A549 (cell line): ENCODE results near the gene ETF1. TPM values are rescaled to one million over a fixed set of nuclear protein-coding genes. Genes with fewer than 3 reads are reported as not detected.

Source experiments
- ATAC-seq, 2 experiments: fragments of 200-7000 bp in 1 of 2; fragments of >200 bp in 1 of 2; cut with Nextera tagmentation in 1 of 2; cut with Tn5 transposase in 1 of 2; 3 replicates each; pipeline versions ENCODE4 v1.8.0 to v1.9.1; 2018 to 2020; ENCODE audit warnings: mild to moderate bottlenecking in 1 of 2, moderate library complexity in 1 of 2
- CTCF ChIA-PET: fragments of 300-600 bp; sonication (Branson Sonifier 250); formaldehyde crosslinking; extraction: SDS; loops from one replicate; lab custom pipeline; 2021; ENCODE audit warnings: antibody characterized with exemption, inconsistent platforms; lab: Yijun Ruan, JAX
- POLR2A ChIA-PET: fragments of 350-600 bp; formaldehyde crosslinking; extraction: SDS; loops from one replicate; lab custom pipeline; 2021; ENCODE audit warnings: antibody characterized with exemption, inconsistent platforms; lab: Yijun Ruan, JAX
- DNase-seq, 2 experiments: peaks; one replicate each; pipeline versions ENCODE4 v3.0.0 to v3.0.0-alpha.2; 2011 to 2016; ENCODE audit warnings: low read depth in 1 of 2, low spot score in 1 of 2
- FAIRE-seq: peaks from 2 replicates; lab custom pipeline; 2011; peaks lifted over from hg19 to GRCh38; lab: Jason Lieb, UNC
- H3K27ac ChIP-seq, 2 experiments: fragments of >200 bp; sonication (Bioruptor Twin); formaldehyde crosslinking; 3 replicates each; pipeline ENCODE4 v1.5.1; 2016 to 2017
- H3K4me1 ChIP-seq: fragments of >200 bp; sonication (Bioruptor Twin); formaldehyde crosslinking; 3 replicates; pipeline ENCODE4 v1.6.1; 2016
- H3K4me2 ChIP-seq: fragments of >200 bp; sonication (Bioruptor Twin); formaldehyde crosslinking; 3 replicates; pipeline ENCODE4 v1.6.1; 2016
- H3K4me3 ChIP-seq: fragments of >200 bp; sonication (Bioruptor Twin); formaldehyde crosslinking; 3 replicates; pipeline ENCODE4 v1.5.1; 2016
- H3K9me3 ChIP-seq: fragments of >200 bp; sonication (Bioruptor Twin); formaldehyde crosslinking; 3 replicates; pipeline ENCODE4 v1.6.1; 2016
- BHLHE40 ChIP-seq: IDR thresholded peaks from 2 replicates; pipeline ENCODE4 v1.6.1; 2012; ENCODE audit warnings: low read depth, low read length, inconsistent platforms
- CBX2 ChIP-seq: fragments of 200-600 bp; sonication (generic); IDR thresholded peaks from 2 replicates; pipeline ENCODE4 v1.6.1; 2016; ENCODE audit warnings: low read depth, mild to moderate bottlenecking, borderline replicate concordance
- EHF ChIP-seq: fragments of 250-450 bp; sonication (Bioruptor Pico); IDR thresholded peaks from 2 replicates; pipeline ENCODE4 v1.5.0; 2020; ENCODE audit warnings: mild to moderate bottlenecking
- ESRRA ChIP-seq: fragments of 150-350 bp; IDR thresholded peaks from 2 replicates; pipeline ENCODE4 v1.6.1; 2014; ENCODE audit warnings: mild to moderate bottlenecking, low read length, borderline replicate concordance
- GATA3 ChIP-seq: IDR thresholded peaks from 2 replicates; pipeline ENCODE4 v1.6.1; 2012; ENCODE audit warnings: borderline replicate concordance
- HDAC2 ChIP-seq: fragments of 200-600 bp; sonication (generic); IDR thresholded peaks from 2 replicates; pipeline ENCODE4 v1.6.1; 2016
- HMGXB4 ChIP-seq: fragments of 250-450 bp; sonication (Bioruptor Pico); IDR thresholded peaks from 2 replicates; pipeline ENCODE4 v1.5.0; 2021; ENCODE audit warnings: mild to moderate bottlenecking, moderate library complexity, borderline replicate concordance
- JUNB ChIP-seq: fragments of >200 bp; sonication (Bioruptor Twin); formaldehyde crosslinking; IDR thresholded peaks from 2 replicates; pipeline ENCODE4 v1.6.1; 2016
- KDM1A ChIP-seq: fragments of 200-600 bp; sonication (generic); IDR thresholded peaks from 2 replicates; pipeline ENCODE4 v1.6.1; 2016; ENCODE audit warnings: low read depth, mild to moderate bottlenecking
- KDM5A ChIP-seq: fragments of 200-600 bp; sonication (generic); IDR thresholded peaks from 2 replicates; pipeline ENCODE4 v1.6.1; 2016; ENCODE audit warnings: antibody characterized with exemption, mild to moderate bottlenecking
- MAX ChIP-seq: IDR thresholded peaks from 2 replicates; pipeline ENCODE4 v1.6.1; 2012
- MAZ ChIP-seq: fragments of 150-350 bp; IDR thresholded peaks from 2 replicates; pipeline ENCODE4 v1.6.1; 2014; ENCODE audit warnings: antibody characterized with exemption, low read depth, low read length, borderline replicate concordance
- NPAS2 ChIP-seq: fragments of 250-450 bp; sonication (Bioruptor Pico); IDR thresholded peaks from 2 replicates; pipeline ENCODE4 v1.8.0; 2022; ENCODE audit warnings: mild to moderate bottlenecking, moderate library complexity, borderline replicate concordance
- PBX3 ChIP-seq: IDR thresholded peaks from 2 replicates; pipeline ENCODE4 v1.6.1; 2012
- PHF8 ChIP-seq: fragments of 200-600 bp; sonication (generic); IDR thresholded peaks from 2 replicates; pipeline ENCODE4 v1.6.1; 2016; ENCODE audit warnings: low read depth, mild to moderate bottlenecking, antibody characterized with exemption, moderate library complexity, borderline replicate concordance
- POLR2AphosphoS2 ChIP-seq: conservative IDR thresholded peaks from 2 replicates; pipeline ENCODE4 v1.6.1; 2012; ENCODE audit warnings: low read length, improper control_type of control experiment, inconsistent platforms
- RARB ChIP-seq: fragments of 250-450 bp; sonication (Bioruptor Pico); IDR thresholded peaks from 2 replicates; pipeline ENCODE4 v1.8.0; 2021; ENCODE audit warnings: mild to moderate bottlenecking, moderate library complexity
- REST ChIP-seq: fragments of 200-600 bp; sonication (generic); IDR thresholded peaks from 2 replicates; pipeline ENCODE4 v1.6.1; 2016; ENCODE audit warnings: antibody characterized with exemption, mild to moderate bottlenecking, moderate library complexity
- RFX5 ChIP-seq: fragments of 450-650 bp; IDR thresholded peaks from 2 replicates; pipeline ENCODE4 v1.7.1; 2014; ENCODE audit warnings: antibody characterized with exemption, mild to moderate bottlenecking, moderate library complexity
- RNF2 ChIP-seq: fragments of 200-600 bp; sonication (generic); IDR thresholded peaks from 2 replicates; pipeline ENCODE4 v1.6.1; 2016; ENCODE audit warnings: low read depth, mild to moderate bottlenecking, antibody characterized with exemption, moderate library complexity, borderline replicate concordance
- SREBF2 ChIP-seq: fragments of 450-650 bp; IDR thresholded peaks from 2 replicates; pipeline ENCODE4 v1.6.1; 2014; ENCODE audit warnings: mild to moderate bottlenecking, moderate library complexity
- USF2 ChIP-seq: fragments of 450-650 bp; IDR thresholded peaks from 2 replicates; pipeline ENCODE4 v1.6.1; 2014; ENCODE audit warnings: antibody characterized with exemption
- ZSCAN20 ChIP-seq: fragments of 250-450 bp; sonication (Bioruptor Pico); IDR thresholded peaks from 2 replicates; pipeline ENCODE4 v1.8.0; 2022; ENCODE audit warnings: mild to moderate bottlenecking, moderate library complexity
- WGBS: methylation state at CpG from one replicate; pipeline ENCODE4 v1.1.6; 2017; ENCODE audit errors: missing lambda C conversion rate; 5-methylcytosine and 5-hydroxymethylcytosine counted together
- polyA plus RNA-seq, 4 experiments: library from polyadenylated mRNA; depleted of rRNA in 3 of 4; stranded (reverse); fragments of >200 nt; fragmentation: RNase III in 1 of 4; extraction: RNeasy Plus Mini Kit Qiagen cat#74134 plus additional on column Dnase treatment in 1 of 4; gene quantifications; 2 replicates in 3 of 4; 3 replicates in 1 of 4; pipeline ENCODE4 v1.2.3, GENCODE V29; 2011 to 2017

The ETF1 gene
- polyA plus RNA-seq, 2 of the 4 experiments (the other 2 are of a cell fraction), result 119 to 161 TPM

- Histone ChIP-seq H3K4me3 (no peak overlapping the region), H3K4me1 (peaks cover 6% of the 10 kb centered on the region), H3K27ac (no peak overlapping the region), H3K9me3 (no peaks in the 10 kb centered on the region), H3K4me2 (no peak overlapping the region)
- FAIRE-seq (no peak), DNase-seq (no peak), ATAC-seq (no peak)
- CTCF ChIA-PET, result interaction anchor here (0.6 to 14.7 kb wide), 4 partner anchors 9 to 822 kb away, joined by 3 to 199 read pairs (median 66); partner anchors contain the start of gene REEP2
- no peak for TF ChIP-seq POLR2AphosphoS2
- TF ChIP-seq HDAC2, result no peak
- TF ChIP-seq BHLHE40, result no peak
- no peak for TF ChIP-seq PHF8
- no peak for TF ChIP-seq CBX2
- TF ChIP-seq ZSCAN20, result no peak
- TF ChIP-seq RARB (CRISPR knock-in tag), result no peak
- no peak for TF ChIP-seq MAZ
- no peak for TF ChIP-seq KDM1A
- TF ChIP-seq GATA3, result no peak
- TF ChIP-seq ESRRA, result no peak
- TF ChIP-seq NPAS2 (CRISPR knock-in tag), result no peak
- no peak for TF ChIP-seq MAX
- TF ChIP-seq, all 56 proteins: peak for 0
- WGBS, result 84% methylated on average over 11 of the region's 11 CpGs
- POLR2A ChIA-PET, result no interaction called here
Observed at GRCh38 chr5:138459311-138459933, 83.6 kb downstream of the ETF1 start.

GRCh38 chr5:138458856-138459255, 84.2 kb downstream of the ETF1 start:
- DNase-seq, result no peak
- no peak for TF ChIP-seq PBX3
- no peak for TF ChIP-seq KDM1A
- TF ChIP-seq JUNB, result no peak
- no peak for TF ChIP-seq GATA3
- no peak for TF ChIP-seq HMGXB4 (CRISPR knock-in tag)
- TF ChIP-seq USF2, result no peak
- no peak for ATAC-seq
- no peak for FAIRE-seq
- Histone ChIP-seq H3K4me3 (no peak overlapping the region), H3K4me2 (no peak overlapping the region), H3K4me1 (peaks cover 6% of the 10 kb centered on the region), H3K27ac (no peak overlapping the region), H3K9me3 (no peaks in the 10 kb centered on the region)
- ChIA-PET POLR2A (no interaction called here), CTCF (interaction anchor here (0.6 to 14.7 kb wide), 6 partner anchors 9 to 822 kb away, joined by 3 to 199 read pairs (median 5); partner anchors contain the start of gene REEP2)
- 59% methylated on average over 9 of the region's 9 CpGs for WGBS

GRCh38 chr5:138458384-138458783, 84.7 kb downstream of the ETF1 start:
- H3K4me3 ChIP-seq, result no peak overlapping the region
- H3K9me3 ChIP-seq, result no peaks in the 10 kb centered on the region
- ATAC-seq (no peak), DNase-seq (no peak), FAIRE-seq (no peak)
- CTCF ChIA-PET, result interaction anchor here (0.6 to 14.7 kb wide), 4 partner anchors 9 to 1946 kb away, joined by 3 to 199 read pairs (median 4); no protein-coding TSS in a partner anchor
- no peak overlapping the region for H3K27ac ChIP-seq
- WGBS, result 66% methylated on average over 11 of the region's 11 CpGs
- TF ChIP-seq SREBF2 (no peak), KDM5A (no peak), RFX5 (no peak), EHF (CRISPR knock-in tag) (no peak), REST (no peak), RNF2 (no peak)
- H3K4me2 ChIP-seq, result no peak overlapping the region
- peaks cover 3% of the 10 kb centered on the region for H3K4me1 ChIP-seq
- POLR2A ChIA-PET, result no interaction called here
